ENCODE results near the gene TBC1D5. TPM values are rescaled to one million over a fixed set of nuclear protein-coding genes. Genes with fewer than 3 reads are reported as not detected.

TBC1D5 gene
- total RNA-seq, 4 donors from 2014 or later = 21.3 to 86.4 (median 48.1) TPM

- DNase-seq = no peak
- Histone ChIP-seq H3K9me3 (peaks cover 0 to 6% of the 10 kb centered on the region in 2 donors), H3K36me3 (no peaks in the 10 kb centered on the region), H3K27me3 (no peaks in the 10 kb centered on the region), H3K27ac (no peak overlapping the region), H3K4me3 (no peak overlapping the region), H3K4me1 (no peaks in the 10 kb centered on the region)
- intact Hi-C loops (cut with DNase I; ENCODE audit: low total_unique reads) = no loop called here
- in situ Hi-C loops (cut with MboI; ENCODE audit: low pct_ligation_motif_present in 1 of 4, low pct_unique_long_range_greater_than_20kb in 1 of 4, low sequenced_read_pairs in 3 of 4) = no loop called here
- TF ChIP-seq POLR2A (IDR thresholded peaks at IDR 0.05) = no peak
- no peak for TF ChIP-seq EP300 (IDR thresholded peaks at IDR 0.05; ENCODE audit: low read depth)
- no peak for TF ChIP-seq CTCF (IDR thresholded peaks at IDR 0.05)
- no peak for TF ChIP-seq POLR2AphosphoS5 (IDR thresholded peaks at IDR 0.05)
Measured at GRCh38 chr3:17489139-17489538, 253.3 kb downstream of the TBC1D5 start.

- intact Hi-C loops (cut with DNase I; ENCODE audit: low total_unique reads) = no loop called here
- H3K27me3 ChIP-seq = no peaks in the 10 kb centered on the region
- H3K4me3 ChIP-seq = no peak overlapping the region
- H3K4me1 ChIP-seq = no peaks in the 10 kb centered on the region
- no peak for TF ChIP-seq POLR2AphosphoS5 (IDR thresholded peaks at IDR 0.05)
- no peak for TF ChIP-seq CTCF (IDR thresholded peaks at IDR 0.05)
- TF ChIP-seq POLR2A (IDR thresholded peaks at IDR 0.05) = no peak
- no peak for TF ChIP-seq EP300 (IDR thresholded peaks at IDR 0.05; ENCODE audit: low read depth)
- H3K36me3 ChIP-seq = no peaks in the 10 kb centered on the region
- H3K9me3 ChIP-seq = no peaks in the 10 kb centered on the region
- in situ Hi-C loops (cut with MboI; ENCODE audit: low pct_ligation_motif_present in 1 of 4, low pct_unique_long_range_greater_than_20kb in 1 of 4, low sequenced_read_pairs in 3 of 4) = no loop called here
- DNase-seq = no peak
- H3K27ac ChIP-seq = no peak overlapping the region
- WGBS, 2 donors (ENCODE audit: low coverage in 1 of 2) = 97% methylated on average over 8 of the region's 10 CpGs; no CpG with 5 or more reads in 1 of the 2 donors
Measured at GRCh38 chr3:17481116-17481515, 261.3 kb downstream of the TBC1D5 start.

GRCh38 chr3:17479681-17480405 is 262.6 kb downstream of the TBC1D5 start:
- DNase-seq = no peak
- intact Hi-C loops (cut with DNase I; ENCODE audit: low total_unique reads) (no loop called here), in situ Hi-C loops (cut with MboI; ENCODE audit: low pct_ligation_motif_present in 1 of 4, low pct_unique_long_range_greater_than_20kb in 1 of 4, low sequenced_read_pairs in 3 of 4) (no loop called here)
- H3K36me3 ChIP-seq = no peaks in the 10 kb centered on the region
- H3K4me3 ChIP-seq = no peak overlapping the region
- no peaks in the 10 kb centered on the region for H3K27me3 ChIP-seq
- WGBS, 2 donors (ENCODE audit: low coverage in 1 of 2) = 97 to 100% methylated on average over 2 to 16 of the region's 16 CpGs
- H3K27ac ChIP-seq = no peak overlapping the region
- no peaks in the 10 kb centered on the region for H3K9me3 ChIP-seq
- H3K4me1 ChIP-seq = no peaks in the 10 kb centered on the region
- TF ChIP-seq EP300 (IDR thresholded peaks at IDR 0.05; ENCODE audit: low read depth) = no peak
- no peak for TF ChIP-seq POLR2AphosphoS5 (IDR thresholded peaks at IDR 0.05)

DNA sequence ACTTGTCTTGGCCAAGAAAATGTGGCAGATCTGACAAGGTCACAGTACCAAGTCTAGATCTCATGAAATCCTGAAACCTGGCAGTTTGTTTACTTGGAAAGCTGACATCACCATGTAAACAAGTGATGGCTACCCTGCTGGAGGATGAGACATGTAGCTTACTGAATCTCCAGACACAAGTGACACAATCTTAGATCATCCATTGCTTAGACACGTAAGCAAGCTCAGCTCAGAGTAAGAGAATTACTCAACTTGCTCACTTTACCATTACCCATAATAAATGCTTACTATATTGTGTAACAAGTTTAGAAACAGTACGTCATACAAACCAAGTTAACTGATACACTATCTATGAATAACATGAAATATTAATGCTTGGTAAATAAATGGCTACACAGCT is 263.8 kb downstream of the TBC1D5 start:
- 80 to 89% methylated on average over 1 to 2 of the region's 2 CpGs for WGBS, 2 donors (ENCODE audit: low coverage in 1 of 2)
- DNase-seq = no peak
- no peaks in the 10 kb centered on the region for H3K9me3 ChIP-seq
- intact Hi-C loops (cut with DNase I; ENCODE audit: low total_unique reads) = no loop called here
- in situ Hi-C loops (cut with MboI; ENCODE audit: low pct_ligation_motif_present in 1 of 4, low pct_unique_long_range_greater_than_20kb in 1 of 4, low sequenced_read_pairs in 3 of 4) = no loop called here
- TF ChIP-seq CTCF (IDR thresholded peaks at IDR 0.05) (no peak), POLR2AphosphoS5 (IDR thresholded peaks at IDR 0.05) (no peak), POLR2A (IDR thresholded peaks at IDR 0.05) (no peak), EP300 (IDR thresholded peaks at IDR 0.05; ENCODE audit: low read depth) (no peak)
- H3K27ac ChIP-seq = no peak overlapping the region
- H3K36me3 ChIP-seq = no peaks in the 10 kb centered on the region
- no peaks in the 10 kb centered on the region for H3K27me3 ChIP-seq
- no peaks in the 10 kb centered on the region for H3K4me1 ChIP-seq
- H3K4me3 ChIP-seq = no peak overlapping the region

DNA sequence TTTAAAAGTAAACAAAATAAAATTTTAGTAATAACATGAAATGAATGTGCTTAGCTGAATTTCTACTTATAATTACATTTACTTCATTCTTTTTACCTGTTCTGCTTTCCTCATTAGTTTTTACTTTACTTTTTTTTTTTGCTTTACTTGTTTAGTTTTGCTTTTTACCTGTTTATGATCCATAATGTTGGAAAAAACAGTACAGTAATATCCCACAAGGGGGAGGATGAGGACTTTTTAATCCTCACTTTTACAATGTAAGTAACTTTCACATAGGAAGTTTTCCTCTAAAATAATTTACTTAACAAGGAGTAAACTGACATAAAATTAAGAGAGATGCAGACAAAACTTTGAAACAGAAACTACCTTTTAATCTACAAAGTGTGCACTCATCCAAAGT is 268.7 kb downstream of the TBC1D5 start:
- TF ChIP-seq EP300 (IDR thresholded peaks at IDR 0.05; ENCODE audit: low read depth) = no peak
- no peak for TF ChIP-seq CTCF (IDR thresholded peaks at IDR 0.05)
- TF ChIP-seq POLR2AphosphoS5 (IDR thresholded peaks at IDR 0.05) = no peak
- no peak for TF ChIP-seq POLR2A (IDR thresholded peaks at IDR 0.05)
- Histone ChIP-seq H3K4me3 (no peak overlapping the region), H3K36me3 (no peaks in the 10 kb centered on the region), H3K9me3 (no peaks in the 10 kb centered on the region), H3K27ac (no peak overlapping the region), H3K27me3 (no peaks in the 10 kb centered on the region), H3K4me1 (no peaks in the 10 kb centered on the region)
- DNase-seq = no peak
- intact Hi-C loops (cut with DNase I; ENCODE audit: low total_unique reads) (no loop called here), in situ Hi-C loops (cut with MboI; ENCODE audit: low pct_ligation_motif_present in 1 of 4, low pct_unique_long_range_greater_than_20kb in 1 of 4, low sequenced_read_pairs in 3 of 4) (no loop called here)
